Measurements from ENCODE around the gene ARHGAP6. TPM values are rescaled to one million over a fixed set of nuclear protein-coding genes. Genes with fewer than 3 reads are reported as not detected.

Gene ARHGAP6
- total and polyA plus RNA-seq, 9 of the 15 experiments (the other 6 are each of a cell fraction or from before 2014, with no cell fraction given) = 12.5 to 63.6 (median 41.8) TPM

- TF ChIP-seq CHD7 (IDR thresholded peaks at IDR 0.05; ENCODE audit: low read depth, low read length) = no peak
- no peak for TF ChIP-seq SREBF2 (CRISPR knock-in tag; IDR thresholded peaks at IDR 0.05)
- no peak for TF ChIP-seq SMARCE1 (IDR thresholded peaks at IDR 0.05)
- peak; percentile 80 for TF ChIP-seq MEIS2 (IDR thresholded peaks at IDR 0.05; ENCODE audit: partially characterized antibody)
- TF ChIP-seq FOXK1 (CRISPR knock-in tag; IDR thresholded peaks at IDR 0.05; ENCODE audit: borderline replicate concordance) = no peak
- peak in 1 of 2 experiments; percentile 14; a peak in 1 of 4 replicates for TF ChIP-seq TRIM24 (IDR thresholded peaks at IDR 0.05)
- TF ChIP-seq NFYB (IDR thresholded peaks at IDR 0.05; ENCODE audit: extremely low read depth, insufficient read length) = no peak
- TF ChIP-seq PURB (CRISPR knock-in tag; IDR thresholded peaks at IDR 0.05; ENCODE audit: low read depth) = no peak
- TF ChIP-seq ZFX (CRISPR knock-in tag; IDR thresholded peaks at IDR 0.05) = peak; percentile 26; the same call in 1 of the 2 replicates
- no peak for TF ChIP-seq XRCC3 (IDR thresholded peaks at IDR 0.05)
- TF ChIP-seq GABPB1 (CRISPR knock-in tag; IDR thresholded peaks at IDR 0.05) = no peak
- TF ChIP-seq ZNF740 (CRISPR knock-in tag; IDR thresholded peaks at IDR 0.05) = no peak
- TF ChIP-seq ZNF740 (tag; IDR thresholded peaks at IDR 0.05) = 0 out of 4 replicates have a peak, but pooled peaks of 1 of the 2 experiments have one; percentile 28
- TF ChIP-seq ZNF655 (CRISPR knock-in tag; IDR thresholded peaks at IDR 0.05) = no peak
- no peak for TF ChIP-seq ZNF584 (CRISPR knock-in tag; IDR thresholded peaks at IDR 0.05; ENCODE audit: low read depth)
- no peak for TF ChIP-seq MEF2A (IDR thresholded peaks at IDR 0.05; ENCODE audit: control insufficient read depth, low read depth, low read length)
These were observed 279.7 kb downstream of the ARHGAP6 start (continued) for GRCh38 chrX:11386001-11386523.
